SK-N-SH (cell line): ENCODE results near the gene CNTNAP2.

Experiments
- FOXJ3 ChIP-seq: sonication (generic); formaldehyde crosslinking; IDR thresholded peaks from 2 replicates; pipeline ENCODE4 v1.5.1; 2020; ENCODE audit warnings: mild to moderate bottlenecking, missing genetic modification reagents
- POLR2AphosphoS5 ChIP-seq: IDR thresholded peaks from 2 replicates; pipeline ENCODE4 v1.6.1; 2012; ENCODE audit warnings: low read depth, low read length

DNA sequence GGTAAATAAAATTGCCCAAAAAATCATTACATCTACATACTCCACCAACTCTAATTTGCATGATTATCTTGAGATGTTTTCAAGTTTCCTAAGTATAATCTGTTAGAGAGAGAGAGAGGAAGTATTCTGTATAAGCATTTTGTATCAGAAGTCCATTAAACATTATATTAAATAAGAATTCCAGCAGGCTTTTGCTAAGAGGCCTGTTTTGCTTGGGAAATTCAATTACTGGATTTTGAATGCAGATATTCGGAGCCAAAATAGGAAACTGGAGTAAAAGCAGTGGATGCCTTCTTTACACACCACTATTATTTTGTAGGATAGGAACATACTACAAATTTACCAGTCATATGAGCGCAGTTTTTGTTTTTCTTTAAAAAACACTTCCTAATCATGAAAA is 727.8 kb downstream of the CNTNAP2 start:
- 0 out of 2 replicates have a peak, but pooled peaks have one; percentile 56 for TF ChIP-seq FOXJ3 (CRISPR knock-in tag)
- TF ChIP-seq POLR2AphosphoS5 = no peak
